WTC11 (cell line): ENCODE measurements around the gene CTNNA3.

Experiments used
- CREB1 ChIP-seq: sonication (generic); formaldehyde crosslinking; IDR thresholded peaks from 2 replicates; pipeline ENCODE4 v1.8.0; 2023; ENCODE audit warnings: mild to moderate bottlenecking, missing genetic modification reagents
- CTCF ChIP-seq: fragments of 200-600 bp; IDR thresholded peaks from 2 replicates; pipeline ENCODE4 v1.8.0; 2022; ENCODE audit warnings: antibody characterized with exemption
- GABPB1 ChIP-seq: sonication (generic); formaldehyde crosslinking; IDR thresholded peaks from 2 replicates; pipeline ENCODE4 v1.8.1; 2023; ENCODE audit warnings: mild to moderate bottlenecking, missing genetic modification reagents
- MXD4 ChIP-seq: fragments of 250-450 bp; sonication (Bioruptor Pico); IDR thresholded peaks from 2 replicates; pipeline ENCODE4 v1.8.0; 2021; ENCODE audit warnings: mild to moderate bottlenecking, moderate library complexity, borderline replicate concordance
- NR3C1 ChIP-seq: sonication (generic); formaldehyde crosslinking; conservative IDR thresholded peaks from 2 replicates; pipeline ENCODE4 v1.8.1; 2023; ENCODE audit warnings: low read depth, mild to moderate bottlenecking, missing genetic modification reagents
- TF ChIP-seq, protein P1 (sequence below): sonication (generic); formaldehyde crosslinking; IDR thresholded peaks from 2 replicates; pipeline ENCODE4 v1.8.1; 2023; ENCODE audit warnings: mild to moderate bottlenecking, missing genetic modification reagents, moderate library complexity
- TF ChIP-seq, protein P2 (sequence below): fragments of 250-450 bp; sonication (Bioruptor Pico); IDR thresholded peaks from 2 replicates; pipeline ENCODE4 v1.9.0; 2021; ENCODE audit warnings: mild to moderate bottlenecking, borderline replicate concordance

- TF ChIP-seq CTCF: no peak
- TF ChIP-seq, protein P1, sequence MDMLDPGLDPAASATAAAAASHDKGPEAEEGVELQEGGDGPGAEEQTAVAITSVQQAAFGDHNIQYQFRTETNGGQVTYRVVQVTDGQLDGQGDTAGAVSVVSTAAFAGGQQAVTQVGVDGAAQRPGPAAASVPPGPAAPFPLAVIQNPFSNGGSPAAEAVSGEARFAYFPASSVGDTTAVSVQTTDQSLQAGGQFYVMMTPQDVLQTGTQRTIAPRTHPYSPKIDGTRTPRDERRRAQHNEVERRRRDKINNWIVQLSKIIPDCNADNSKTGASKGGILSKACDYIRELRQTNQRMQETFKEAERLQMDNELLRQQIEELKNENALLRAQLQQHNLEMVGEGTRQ: no peak
- TF ChIP-seq, protein P2, sequence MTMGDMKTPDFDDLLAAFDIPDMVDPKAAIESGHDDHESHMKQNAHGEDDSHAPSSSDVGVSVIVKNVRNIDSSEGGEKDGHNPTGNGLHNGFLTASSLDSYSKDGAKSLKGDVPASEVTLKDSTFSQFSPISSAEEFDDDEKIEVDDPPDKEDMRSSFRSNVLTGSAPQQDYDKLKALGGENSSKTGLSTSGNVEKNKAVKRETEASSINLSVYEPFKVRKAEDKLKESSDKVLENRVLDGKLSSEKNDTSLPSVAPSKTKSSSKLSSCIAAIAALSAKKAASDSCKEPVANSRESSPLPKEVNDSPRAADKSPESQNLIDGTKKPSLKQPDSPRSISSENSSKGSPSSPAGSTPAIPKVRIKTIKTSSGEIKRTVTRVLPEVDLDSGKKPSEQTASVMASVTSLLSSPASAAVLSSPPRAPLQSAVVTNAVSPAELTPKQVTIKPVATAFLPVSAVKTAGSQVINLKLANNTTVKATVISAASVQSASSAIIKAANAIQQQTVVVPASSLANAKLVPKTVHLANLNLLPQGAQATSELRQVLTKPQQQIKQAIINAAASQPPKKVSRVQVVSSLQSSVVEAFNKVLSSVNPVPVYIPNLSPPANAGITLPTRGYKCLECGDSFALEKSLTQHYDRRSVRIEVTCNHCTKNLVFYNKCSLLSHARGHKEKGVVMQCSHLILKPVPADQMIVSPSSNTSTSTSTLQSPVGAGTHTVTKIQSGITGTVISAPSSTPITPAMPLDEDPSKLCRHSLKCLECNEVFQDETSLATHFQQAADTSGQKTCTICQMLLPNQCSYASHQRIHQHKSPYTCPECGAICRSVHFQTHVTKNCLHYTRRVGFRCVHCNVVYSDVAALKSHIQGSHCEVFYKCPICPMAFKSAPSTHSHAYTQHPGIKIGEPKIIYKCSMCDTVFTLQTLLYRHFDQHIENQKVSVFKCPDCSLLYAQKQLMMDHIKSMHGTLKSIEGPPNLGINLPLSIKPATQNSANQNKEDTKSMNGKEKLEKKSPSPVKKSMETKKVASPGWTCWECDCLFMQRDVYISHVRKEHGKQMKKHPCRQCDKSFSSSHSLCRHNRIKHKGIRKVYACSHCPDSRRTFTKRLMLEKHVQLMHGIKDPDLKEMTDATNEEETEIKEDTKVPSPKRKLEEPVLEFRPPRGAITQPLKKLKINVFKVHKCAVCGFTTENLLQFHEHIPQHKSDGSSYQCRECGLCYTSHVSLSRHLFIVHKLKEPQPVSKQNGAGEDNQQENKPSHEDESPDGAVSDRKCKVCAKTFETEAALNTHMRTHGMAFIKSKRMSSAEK (CRISPR knock-in tag): no peak
- no peak for TF ChIP-seq NR3C1 (CRISPR knock-in tag)
- TF ChIP-seq CREB1: no peak
- no peak for TF ChIP-seq GABPB1 (CRISPR knock-in tag)
- no peak for TF ChIP-seq MXD4 (CRISPR knock-in tag)
Measured at GRCh38 chr10:66981361-66982052, 714.5 kb downstream of the CTNNA3 start.
